Skin of body (tissue), 2 donors: Measurements from ENCODE around the gene PLPP1. TPM values are rescaled to one million over a fixed set of nuclear protein-coding genes. Genes with fewer than 3 reads are reported as not detected.
"Not testable (repeated sequence)": the region's sequence is repeated elsewhere in the genome, so short reads cannot be mapped to it uniquely, and the experiment has no call there.

Source experiments
- DNase-seq: peaks from one replicate; lab custom pipeline; 2025; lab: John Stamatoyannopoulos, UW
- total RNA-seq: library from RNA; depleted of rRNA; stranded (reverse); fragments of >200 nt; gene quantifications from one replicate; pipeline ENCODE4 v1.2.3, GENCODE V29; 2014

PLPP1 gene
- total RNA-seq, 1 donor from 2014 or later: 89.5 TPM

DNA sequence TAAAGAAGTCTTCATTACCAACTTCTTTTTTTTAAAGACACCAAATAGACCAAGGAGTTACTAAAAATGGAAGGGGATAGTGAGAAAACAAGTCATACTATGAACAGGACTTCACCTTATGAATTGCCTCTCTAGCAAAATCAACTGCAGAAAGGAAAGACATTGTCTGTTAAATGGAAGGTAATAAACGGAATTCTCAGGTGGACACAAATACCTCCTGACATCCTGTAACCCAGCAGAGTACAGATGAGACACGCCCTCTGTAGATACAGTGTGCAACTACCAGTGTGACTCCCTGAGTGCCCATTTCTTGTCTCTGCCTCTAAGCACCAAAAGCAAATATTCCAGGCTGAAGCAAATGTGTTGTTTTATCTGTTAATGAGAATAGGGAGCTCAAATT is 12.2 kb upstream of the PLPP1 start:
- DNase-seq: no peak

- no peak for DNase-seq
These were observed 9.6 kb upstream of the PLPP1 start for GRCh38 chr5:55544341-55544740.

DNA sequence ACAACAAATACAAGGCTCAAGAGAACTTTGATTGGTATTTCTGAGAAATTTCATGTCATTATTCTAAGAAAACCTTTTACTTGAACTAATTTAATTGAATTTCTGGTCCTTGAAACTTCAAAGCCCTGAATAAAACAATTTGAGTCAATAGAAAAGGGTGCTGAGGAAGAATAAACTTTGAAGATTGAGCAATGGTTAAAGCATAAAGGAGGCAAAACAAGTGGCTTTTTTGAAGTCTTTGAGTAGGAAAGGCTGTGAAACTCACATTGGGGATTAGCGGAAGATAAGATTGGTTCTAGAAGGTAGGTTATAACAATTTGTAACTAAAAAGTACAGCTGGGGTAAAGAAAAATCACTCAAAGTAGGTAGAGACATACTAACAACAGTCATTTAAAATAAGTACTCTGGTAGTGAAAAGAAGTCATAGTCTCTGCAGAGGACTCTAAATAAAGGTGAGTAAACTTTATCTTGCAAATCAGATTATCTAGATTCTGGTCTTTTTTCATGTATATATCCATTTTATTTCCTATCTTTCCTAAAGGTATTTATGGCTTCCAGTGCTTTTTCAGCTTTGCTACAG is 6.4 kb upstream of the PLPP1 start:
- DNase-seq: no peak

DNA sequence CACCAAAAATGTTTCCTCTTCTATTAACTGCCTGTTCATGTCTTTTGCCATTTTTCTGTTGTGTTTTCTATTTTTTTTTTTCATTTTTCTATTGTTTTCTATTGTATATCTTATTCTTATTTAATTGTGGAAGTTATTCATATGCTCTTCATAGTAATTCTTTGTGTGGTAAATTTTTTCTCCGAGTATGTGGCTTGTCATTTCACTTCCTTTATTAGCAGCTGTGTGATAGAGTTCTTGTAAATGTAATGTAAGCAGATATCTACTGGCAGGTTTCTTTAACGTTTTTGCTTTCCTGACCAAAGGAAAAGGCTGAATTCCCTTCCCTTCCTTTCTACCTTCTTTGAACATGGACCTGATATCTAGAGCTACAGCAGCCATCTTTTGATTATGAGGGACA is 5.8 kb upstream of the PLPP1 start:
- no peak for DNase-seq

GRCh38 chr5:55540024-55540423 is 5.3 kb upstream of the PLPP1 start:
- no peak for DNase-seq

DNA sequence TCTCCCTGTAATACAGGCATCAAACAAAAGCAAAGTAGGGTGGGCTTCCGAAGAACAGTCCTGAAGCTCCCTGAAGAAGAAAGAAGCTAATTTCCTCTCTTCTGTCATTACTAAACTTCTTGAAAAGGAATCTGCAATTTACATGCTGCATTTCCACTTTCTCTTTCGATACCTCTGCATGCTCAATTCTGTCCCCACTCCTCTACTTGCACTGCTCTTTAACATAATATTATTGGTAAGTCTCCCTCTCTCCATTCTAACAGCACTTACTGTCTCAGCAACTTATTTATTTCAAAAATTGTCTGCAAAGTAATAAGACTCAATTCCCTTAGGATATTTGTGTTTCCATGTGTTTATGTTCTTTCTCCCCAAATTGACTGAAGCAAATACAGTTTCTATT is 3.9 kb upstream of the PLPP1 start:
- peak; percentile 61 for DNase-seq

- not testable (repeated sequence) for DNase-seq
These were observed 2.6 kb upstream of the PLPP1 start for GRCh38 chr5:55537315-55537714.

- DNase-seq: no peak
These were observed 588 bp upstream of the PLPP1 start for GRCh38 chr5:55535199-55535905.

- DNase-seq: peak; percentile 49
These were observed 986 bp downstream of the PLPP1 start for GRCh38 chr5:55533521-55534435.

- no peak for DNase-seq
These were observed 4.1 kb downstream of the PLPP1 start for GRCh38 chr5:55530669-55531068.

DNA sequence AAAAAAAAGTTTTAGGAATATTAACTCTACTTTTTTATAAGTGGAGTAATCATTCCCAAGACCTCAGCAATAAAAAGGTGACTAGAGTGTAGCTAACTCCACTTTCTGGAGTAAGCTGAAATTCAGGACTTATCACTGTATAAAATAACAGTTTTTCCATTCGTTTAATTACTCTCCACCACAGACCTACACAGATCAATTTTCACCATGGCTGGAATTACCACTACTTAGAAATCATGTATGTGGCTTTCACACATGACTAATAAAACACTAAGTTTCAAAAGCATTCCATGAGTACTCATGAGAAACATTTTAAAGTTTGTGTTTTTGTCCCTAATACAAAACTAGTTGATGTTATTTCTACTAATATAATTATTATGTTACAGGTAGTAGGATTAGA is 9.9 kb downstream of the PLPP1 start:
- DNase-seq: no peak

- DNase-seq: no peak
These were observed 11.5 kb downstream of the PLPP1 start for GRCh38 chr5:55523293-55523692.

GRCh38 chr5:55521881-55522280 is 12.9 kb downstream of the PLPP1 start:
- DNase-seq: no peak

GRCh38 chr5:55520117-55520839 is 14.5 kb downstream of the PLPP1 start:
- DNase-seq: no peak

DNA sequence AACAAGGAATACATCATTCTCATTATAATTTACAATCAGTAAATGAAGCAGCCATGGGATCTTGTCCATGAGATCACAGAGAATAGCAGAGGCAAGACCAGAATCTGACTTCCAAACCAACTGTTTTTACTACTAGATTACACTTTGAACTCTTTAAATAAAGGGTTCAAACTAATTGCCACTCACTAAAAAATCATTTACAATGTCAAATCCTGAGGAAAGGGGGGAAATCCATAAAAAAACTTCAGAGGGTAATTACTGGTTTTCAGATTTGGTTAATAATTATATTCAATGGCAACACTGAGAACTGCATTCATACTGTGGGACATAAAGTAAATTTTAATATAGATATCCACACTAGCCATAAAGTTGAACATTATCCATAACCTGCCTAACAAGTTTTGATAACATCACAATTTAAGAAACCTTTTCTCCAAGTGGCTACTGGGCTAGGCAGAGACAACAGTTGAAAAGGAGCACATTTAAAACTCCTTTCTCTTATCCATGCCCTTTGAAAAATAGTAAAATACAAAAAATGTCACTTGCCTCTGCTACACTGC is 15.9 kb downstream of the PLPP1 start:
- no peak for DNase-seq

GRCh38 chr5:55517804-55518203 is 17.0 kb downstream of the PLPP1 start:
- DNase-seq: no peak

DNA sequence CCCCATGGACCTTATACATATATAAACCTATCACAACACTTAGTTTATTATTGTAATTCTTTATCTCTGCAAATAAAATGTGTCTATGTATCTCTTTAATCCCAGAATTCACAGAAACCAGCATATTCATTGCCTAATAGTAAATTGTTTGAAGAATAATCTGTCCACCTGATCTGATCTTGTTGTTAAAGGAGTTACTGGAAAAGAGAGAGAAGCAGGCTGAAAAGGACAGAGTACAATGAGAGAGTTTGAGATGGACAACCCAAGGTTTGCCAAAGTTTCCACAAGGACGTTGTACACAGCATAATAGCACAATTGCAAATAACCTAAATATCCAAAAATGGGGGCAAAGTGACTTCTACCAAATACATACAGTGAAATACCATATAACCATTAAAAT is 23.8 kb downstream of the PLPP1 start:
- DNase-seq: no peak

DNA sequence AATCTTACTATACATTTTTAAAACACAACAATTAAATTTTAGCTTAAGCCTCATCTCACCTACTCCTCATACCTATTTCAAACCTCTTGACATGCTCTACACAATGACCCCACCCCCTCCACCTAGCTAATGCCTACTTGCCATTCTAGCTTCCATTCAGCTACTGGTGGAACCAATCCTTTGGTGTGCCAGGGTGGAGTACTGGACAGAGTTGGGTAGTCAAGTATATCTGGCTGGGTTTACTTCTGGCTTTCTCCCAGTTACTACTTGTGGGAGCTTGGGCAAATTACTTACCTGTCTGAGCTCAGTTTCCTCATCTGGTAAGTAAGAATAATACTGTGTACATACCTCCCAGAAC is 24.3 kb downstream of the PLPP1 start:
- DNase-seq: no peak

DNA sequence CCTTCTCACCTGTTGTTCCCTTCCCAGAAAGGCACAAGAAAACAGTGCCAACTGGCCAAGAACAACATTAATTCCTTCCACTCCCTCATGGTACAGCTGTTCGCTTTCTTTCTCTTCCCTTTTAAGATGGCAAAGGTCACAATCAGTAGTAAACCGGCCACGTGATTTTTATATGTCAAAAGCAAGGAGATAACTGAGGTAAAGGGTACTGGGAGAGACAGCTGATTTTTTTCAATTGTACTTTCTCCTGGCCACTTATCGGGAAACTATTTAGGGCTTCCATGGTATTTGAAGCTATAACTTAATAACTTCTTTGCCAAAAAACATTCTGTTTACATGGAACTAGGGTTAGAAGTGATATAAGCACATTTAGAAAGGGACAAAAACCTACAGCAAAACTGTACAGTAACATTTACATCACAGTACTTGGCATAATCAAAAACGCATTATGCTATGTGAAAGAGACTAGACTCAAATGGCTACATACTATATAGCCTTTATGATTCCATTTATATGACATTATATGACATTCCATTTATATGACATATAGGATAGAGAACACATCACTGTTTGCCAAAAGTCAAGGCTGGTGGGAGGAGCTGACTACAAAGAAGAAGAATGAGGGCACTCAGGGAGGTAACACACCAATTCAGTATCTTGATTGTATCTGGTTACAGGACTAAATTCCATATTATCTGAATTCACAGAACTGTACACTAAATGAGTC is 24.8 kb downstream of the PLPP1 start:
- no peak for DNase-seq

- DNase-seq: no peak
These were observed 25.7 kb downstream of the PLPP1 start for GRCh38 chr5:55509097-55509496.

- DNase-seq: no peak
These were observed 27.2 kb downstream of the PLPP1 start for GRCh38 chr5:55507574-55507973.
